ENCODE data around the gene SLC25A45. TPM values are rescaled to one million over a fixed set of nuclear protein-coding genes. Genes with fewer than 3 reads are reported as not detected.

The SLC25A45 gene
- total and polyA plus RNA-seq, 2 experiments from 2014 or later: 0.10 to 0.74 TPM

DNA sequence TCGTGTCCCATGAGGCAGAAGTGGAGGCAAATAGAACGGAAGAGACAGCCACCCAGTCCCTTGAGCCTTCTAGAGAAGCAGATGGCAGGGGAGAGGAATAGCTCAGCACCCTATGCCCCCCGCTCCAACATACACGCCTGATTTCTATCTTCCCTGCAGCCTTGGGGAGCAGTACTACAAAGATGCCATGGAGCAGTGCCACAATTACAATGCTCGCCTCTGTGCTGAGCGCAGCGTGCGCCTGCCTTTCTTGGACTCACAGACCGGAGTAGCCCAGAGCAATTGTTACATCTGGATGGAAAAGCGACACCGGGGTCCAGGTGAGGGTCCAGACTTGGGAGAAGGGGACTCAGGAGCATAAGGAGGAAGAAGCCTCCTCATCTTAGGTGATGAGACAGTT is 42.2 kb downstream of the SLC25A45 start (continued):
- TF ChIP-seq, protein P1, sequence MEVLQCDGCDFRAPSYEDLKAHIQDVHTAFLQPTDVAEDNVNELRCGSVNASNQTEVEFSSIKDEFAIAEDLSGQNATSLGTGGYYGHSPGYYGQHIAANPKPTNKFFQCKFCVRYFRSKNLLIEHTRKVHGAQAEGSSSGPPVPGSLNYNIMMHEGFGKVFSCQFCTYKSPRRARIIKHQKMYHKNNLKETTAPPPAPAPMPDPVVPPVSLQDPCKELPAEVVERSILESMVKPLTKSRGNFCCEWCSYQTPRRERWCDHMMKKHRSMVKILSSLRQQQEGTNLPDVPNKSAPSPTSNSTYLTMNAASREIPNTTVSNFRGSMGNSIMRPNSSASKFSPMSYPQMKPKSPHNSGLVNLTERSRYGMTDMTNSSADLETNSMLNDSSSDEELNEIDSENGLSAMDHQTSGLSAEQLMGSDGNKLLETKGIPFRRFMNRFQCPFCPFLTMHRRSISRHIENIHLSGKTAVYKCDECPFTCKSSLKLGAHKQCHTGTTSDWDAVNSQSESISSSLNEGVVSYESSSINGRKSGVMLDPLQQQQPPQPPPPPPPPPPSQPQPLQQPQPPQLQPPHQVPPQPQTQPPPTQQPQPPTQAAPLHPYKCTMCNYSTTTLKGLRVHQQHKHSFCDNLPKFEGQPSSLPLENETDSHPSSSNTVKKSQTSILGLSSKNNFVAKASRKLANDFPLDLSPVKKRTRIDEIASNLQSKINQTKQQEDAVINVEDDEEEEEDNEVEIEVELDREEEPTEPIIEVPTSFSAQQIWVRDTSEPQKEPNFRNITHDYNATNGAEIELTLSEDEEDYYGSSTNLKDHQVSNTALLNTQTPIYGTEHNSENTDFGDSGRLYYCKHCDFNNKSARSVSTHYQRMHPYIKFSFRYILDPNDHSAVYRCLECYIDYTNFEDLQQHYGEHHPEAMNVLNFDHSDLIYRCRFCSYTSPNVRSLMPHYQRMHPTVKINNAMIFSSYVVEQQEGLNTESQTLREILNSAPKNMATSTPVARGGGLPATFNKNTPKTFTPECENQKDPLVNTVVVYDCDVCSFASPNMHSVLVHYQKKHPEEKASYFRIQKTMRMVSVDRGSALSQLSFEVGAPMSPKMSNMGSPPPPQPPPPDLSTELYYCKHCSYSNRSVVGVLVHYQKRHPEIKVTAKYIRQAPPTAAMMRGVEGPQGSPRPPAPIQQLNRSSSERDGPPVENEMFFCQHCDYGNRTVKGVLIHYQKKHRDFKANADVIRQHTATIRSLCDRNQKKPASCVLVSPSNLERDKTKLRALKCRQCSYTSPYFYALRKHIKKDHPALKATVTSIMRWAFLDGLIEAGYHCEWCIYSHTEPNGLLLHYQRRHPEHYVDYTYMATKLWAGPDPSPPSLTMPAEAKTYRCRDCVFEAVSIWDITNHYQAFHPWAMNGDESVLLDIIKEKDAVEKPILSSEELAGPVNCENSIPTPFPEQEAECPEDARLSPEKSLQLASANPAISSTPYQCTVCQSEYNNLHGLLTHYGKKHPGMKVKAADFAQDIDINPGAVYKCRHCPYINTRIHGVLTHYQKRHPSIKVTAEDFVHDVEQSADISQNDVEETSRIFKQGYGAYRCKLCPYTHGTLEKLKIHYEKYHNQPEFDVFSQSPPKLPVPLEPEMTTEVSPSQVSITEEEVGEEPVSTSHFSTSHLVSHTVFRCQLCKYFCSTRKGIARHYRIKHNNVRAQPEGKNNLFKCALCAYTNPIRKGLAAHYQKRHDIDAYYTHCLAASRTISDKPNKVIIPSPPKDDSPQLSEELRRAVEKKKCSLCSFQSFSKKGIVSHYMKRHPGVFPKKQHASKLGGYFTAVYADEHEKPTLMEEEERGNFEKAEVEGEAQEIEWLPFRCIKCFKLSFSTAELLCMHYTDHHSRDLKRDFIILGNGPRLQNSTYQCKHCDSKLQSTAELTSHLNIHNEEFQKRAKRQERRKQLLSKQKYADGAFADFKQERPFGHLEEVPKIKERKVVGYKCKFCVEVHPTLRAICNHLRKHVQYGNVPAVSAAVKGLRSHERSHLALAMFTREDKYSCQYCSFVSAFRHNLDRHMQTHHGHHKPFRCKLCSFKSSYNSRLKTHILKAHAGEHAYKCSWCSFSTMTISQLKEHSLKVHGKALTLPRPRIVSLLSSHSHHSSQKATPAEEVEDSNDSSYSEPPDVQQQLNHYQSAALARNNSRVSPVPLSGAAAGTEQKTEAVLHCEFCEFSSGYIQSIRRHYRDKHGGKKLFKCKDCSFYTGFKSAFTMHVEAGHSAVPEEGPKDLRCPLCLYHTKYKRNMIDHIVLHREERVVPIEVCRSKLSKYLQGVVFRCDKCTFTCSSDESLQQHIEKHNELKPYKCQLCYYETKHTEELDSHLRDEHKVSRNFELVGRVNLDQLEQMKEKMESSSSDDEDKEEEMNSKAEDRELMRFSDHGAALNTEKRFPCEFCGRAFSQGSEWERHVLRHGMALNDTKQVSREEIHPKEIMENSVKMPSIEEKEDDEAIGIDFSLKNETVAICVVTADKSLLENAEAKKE (CRISPR knock-in tag; IDR thresholded peaks at IDR 0.05): no peak
- TF ChIP-seq STAT1 (IDR thresholded peaks at IDR 0.05; ENCODE audit: unreplicated experiment) (no peak), NANOG (IDR thresholded peaks at IDR 0.05; ENCODE audit: borderline replicate concordance) (no peak), JUNB (IDR thresholded peaks at IDR 0.05; ENCODE audit: unreplicated experiment) (no peak), REST (IDR thresholded peaks at IDR 0.05; ENCODE audit: unreplicated experiment) (no peak)

GRCh38 chr11:65338676-65339075 is 43.8 kb downstream of the SLC25A45 start:
- ATAC-seq: no peak
- Mint-ChIP-seq H3K4me3 (no peak overlapping the region), H3K27me3 (ENCODE audit: insufficient read depth, low read depth, poor library complexity) (peaks cover 5% of the 10 kb centered on the region), H3K9me3 (no peaks in the 10 kb centered on the region; the same call in 1 of the 3 replicates), H3K4me1 (peaks cover 14% of the 10 kb centered on the region), H3K27ac (no peak overlapping the region), H3K36me3 (ENCODE audit: low read depth) (peaks cover 44% of the 10 kb centered on the region)
- Histone ChIP-seq H3K4me1 (ENCODE audit: insufficient read depth) (peaks cover 11% of the 10 kb centered on the region), H3F3A (replicated peaks; ENCODE audit: low read depth) (0 out of 2 replicates have a peak, but pooled peaks cover 3% of the 10 kb centered on the region), H3K4me3 (no peak overlapping the region), H3K36me3 (ENCODE audit: insufficient read depth) (peaks cover 27% of the 10 kb centered on the region), H3K27ac (ENCODE audit: low read depth) (0 out of 2 replicates have a peak overlapping the region, but pooled peaks have one; percentile 37), H4K20me1 (replicated peaks; ENCODE audit: insufficient read depth) (peaks cover 24% of the 10 kb centered on the region), H3K79me2 (replicated peaks; ENCODE audit: insufficient read depth) (peaks cover 60% of the 10 kb centered on the region), H2AFZ (no peak overlapping the region), H3K27me3 (ENCODE audit: insufficient read depth) (no peaks in the 10 kb centered on the region), H3K4me2 (no peak overlapping the region), H3K9me2 (ENCODE audit: insufficient read depth) (no peaks in the 10 kb centered on the region)
- no peak for DNase-seq (ENCODE audit: low spot score)
- no peak for TF ChIP-seq CREB1 (CRISPR knock-in tag; IDR thresholded peaks at IDR 0.05; ENCODE audit: low read depth)
- no peak for TF ChIP-seq NANOG (IDR thresholded peaks at IDR 0.05; ENCODE audit: borderline replicate concordance)
- no peak for TF ChIP-seq STAT1 (IDR thresholded peaks at IDR 0.05; ENCODE audit: unreplicated experiment)
- TF ChIP-seq REST (IDR thresholded peaks at IDR 0.05; ENCODE audit: unreplicated experiment): no peak
- no peak for TF ChIP-seq ZNF331 (CRISPR knock-in tag; IDR thresholded peaks at IDR 0.05; ENCODE audit: low read depth)

All from GM23338 (cell line).